GM18507 (cell line): ENCODE data around the gene THEM4.

Experiments
- DNase-seq: peaks from one replicate; pipeline ENCODE4 v3.0.0; 2011; ENCODE audit warnings: low read depth; ENCODE audit not compliant: insufficient read length; ENCODE audit errors: extremely low spot score
- FAIRE-seq: peaks from 2 replicates; lab custom pipeline; 2011; peaks lifted over from hg19 to GRCh38; lab: Jason Lieb, UNC

THEM4 gene

GRCh38 chr1:151843398-151843797 is 65.9 kb downstream of the THEM4 start:
- DNase-seq (no peak), FAIRE-seq (no peak)

- FAIRE-seq (no peak), DNase-seq (no peak)
Measured at GRCh38 chr1:151841141-151841540, 68.2 kb downstream of the THEM4 start.

- no peak for FAIRE-seq
- DNase-seq = no peak
Measured at GRCh38 chr1:151840421-151840820, 68.9 kb downstream of the THEM4 start.

GRCh38 chr1:151839457-151840403 is 69.6 kb downstream of the THEM4 start, which contains the start of gene C2CD4D:
Gene C2CD4D, minus strand, starts transcription at chr1:151839820. Its CDS starts 831 bp downstream, at chr1:151838989.
- peak; percentile 41 for FAIRE-seq
- DNase-seq = no peak

GRCh38 chr1:151839082-151839412 is 70.3 kb downstream of the THEM4 start:
- FAIRE-seq (no peak), DNase-seq (no peak)

- FAIRE-seq (no peak), DNase-seq (peak; percentile 28)
Measured at GRCh38 chr1:151838222-151839081, 70.9 kb downstream of the THEM4 start.

- no peak for FAIRE-seq
- no peak for DNase-seq
Measured at GRCh38 chr1:151837884-151838221, 71.5 kb downstream of the THEM4 start.

GRCh38 chr1:151837197-151837596 is 72.1 kb downstream of the THEM4 start:
- DNase-seq (no peak), FAIRE-seq (no peak)

GRCh38 chr1:151835596-151835995 is 73.7 kb downstream of the THEM4 start:
- FAIRE-seq (no peak), DNase-seq (no peak)

GRCh38 chr1:151834239-151834638 is 75.1 kb downstream of the THEM4 start:
- DNase-seq (no peak), FAIRE-seq (no peak)

GRCh38 chr1:151833172-151833900 is 76.0 kb downstream of the THEM4 start:
- FAIRE-seq (no peak), DNase-seq (no peak)

- FAIRE-seq (no peak), DNase-seq (no peak)
Measured at GRCh38 chr1:151832318-151832980, 76.9 kb downstream of the THEM4 start.

- FAIRE-seq = no peak
- no peak for DNase-seq
Measured at GRCh38 chr1:151831605-151832004, 77.7 kb downstream of the THEM4 start, which contains the start of gene RORC. Gene RORC, minus strand, starts transcription at chr1:151831802. Its CDS starts 38 bp downstream, at chr1:151831764.

- no peak for DNase-seq
- FAIRE-seq = no peak
Measured at GRCh38 chr1:151831256-151831591, 78.1 kb downstream of the THEM4 start.

GRCh38 chr1:151830055-151830454 is 79.3 kb downstream of the THEM4 start:
- DNase-seq = no peak
- FAIRE-seq = no peak

GRCh38 chr1:151829352-151830046 is 79.8 kb downstream of the THEM4 start:
- DNase-seq (no peak), FAIRE-seq (no peak)

GRCh38 chr1:151828921-151829320 is 80.4 kb downstream of the THEM4 start:
- no peak for DNase-seq

GRCh38 chr1:151827853-151828252 is 81.5 kb downstream of the THEM4 start:
- DNase-seq (no peak), FAIRE-seq (no peak)

More at GRCh38 chr1:151828921-151829320, 80.4 kb downstream of the THEM4 start:
- no peak for FAIRE-seq
